ENCODE data around the gene LYL1.

The LYL1 gene

DNA sequence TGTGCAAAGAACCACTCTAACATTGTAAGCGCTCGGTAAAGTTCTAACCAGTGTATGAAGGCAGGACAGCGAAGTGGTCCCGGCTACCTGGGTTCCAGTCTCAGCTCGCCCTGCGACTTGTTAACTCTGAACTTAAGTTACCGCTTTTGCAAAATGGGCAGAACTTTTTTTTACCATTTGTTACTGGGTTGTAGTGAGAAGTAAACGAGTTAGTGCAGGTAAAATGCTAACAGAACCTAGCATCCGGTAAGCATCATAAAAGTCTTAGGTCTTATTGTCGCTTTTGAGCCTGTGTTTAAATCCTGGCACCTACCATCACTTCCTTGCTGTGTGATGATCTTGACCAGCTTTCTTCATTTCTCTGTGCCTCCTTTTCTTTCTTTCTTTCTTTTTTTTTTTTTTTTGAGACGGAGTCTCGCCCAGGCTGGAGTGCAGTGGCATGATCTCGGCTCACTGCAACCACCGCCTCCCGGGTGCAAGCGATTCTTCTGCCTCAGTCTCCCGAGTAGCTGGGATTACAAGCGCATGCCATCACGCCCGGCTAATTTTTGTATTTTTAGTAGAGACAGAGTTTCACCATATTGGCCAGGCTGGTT, 14.6 kb upstream of the LYL1 start:
- Histone ChIP-seq H3K27ac (ENCODE audit: low read depth, low read length) (no peak overlapping the region), H3K4me1 (ENCODE audit: insufficient read depth, low read length) (peaks cover 32% of the 10 kb centered on the region), H3K4me3 (ENCODE audit: low read length) (peak overlapping the region; percentile 88), H3K36me3 (ENCODE audit: insufficient read depth, low read length) (peaks cover 43% of the 10 kb centered on the region), H3K9ac (ENCODE audit: low read depth, low read length) (peak overlapping the region; percentile 96), H3K9me3 (ENCODE audit: insufficient read depth, low read depth, low read length) (no peaks in the 10 kb centered on the region), H3K27me3 (ENCODE audit: insufficient read depth, low read length) (no peaks in the 10 kb centered on the region)
- 44% methylated on average over 20 of the region's 20 CpGs for WGBS

DNA sequence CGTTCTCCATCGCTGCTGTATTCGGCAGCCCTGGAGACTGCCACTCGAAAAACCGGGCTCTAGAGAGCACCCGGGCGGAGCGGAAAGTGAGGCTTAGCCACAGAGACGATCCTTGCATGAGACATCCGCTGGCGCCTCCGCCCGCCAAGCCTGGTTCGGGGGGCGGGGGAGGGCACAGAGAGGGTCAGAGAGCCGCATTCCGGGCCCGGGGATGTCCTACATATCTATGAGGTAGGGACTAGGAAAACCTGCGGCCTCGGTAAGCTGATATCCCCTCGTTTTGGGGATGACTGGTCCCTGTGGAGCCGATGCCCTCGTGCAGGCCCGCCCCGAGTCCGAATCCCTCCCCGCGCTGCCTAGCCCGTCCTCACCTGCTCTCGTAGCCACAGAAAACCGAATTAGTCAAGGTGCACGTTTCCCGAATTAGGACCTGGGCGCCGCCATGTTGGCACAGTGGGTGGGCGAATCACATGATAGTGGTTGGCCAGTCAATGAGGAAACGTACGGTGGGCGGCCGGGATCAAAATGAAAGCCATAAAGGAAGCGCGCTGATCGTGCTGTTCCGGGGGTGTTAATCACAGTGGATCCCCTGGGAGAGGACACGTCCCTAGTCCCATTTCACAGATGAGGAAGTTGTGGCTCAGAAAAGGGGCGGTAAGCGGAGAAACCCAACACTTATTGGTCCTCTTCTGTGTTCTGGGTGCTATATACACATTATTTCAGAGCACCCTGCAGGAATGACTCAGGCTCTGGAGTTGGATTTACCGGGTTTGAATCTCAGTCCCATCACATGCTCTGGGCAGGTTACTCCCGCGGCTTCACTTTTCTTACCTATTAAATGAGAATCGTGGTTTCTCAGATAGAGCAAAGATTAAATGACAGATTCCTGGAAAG, 13.9 kb upstream of the LYL1 start, which contains the start of gene TRMT1:
TRMT1 (minus strand) TSS at position 459 of the 894 bp plus-strand sequence; CDS start at position 118, 341 bp downstream.
- H3K27ac ChIP-seq (ENCODE audit: low read depth, low read length), result peak within 1 kb of the TSS; percentile 93
- H3K9ac ChIP-seq (ENCODE audit: low read depth, low read length), result peak within 1 kb of the TSS; percentile 96
- peak within 1 kb of the TSS; percentile 88 for H3K4me3 ChIP-seq (ENCODE audit: low read length)
- H3K9me3 ChIP-seq (ENCODE audit: insufficient read depth, low read depth, low read length), result no peaks in the 10 kb centered on the region
- peaks cover 28% of the 10 kb centered on the region for H3K4me1 ChIP-seq (ENCODE audit: insufficient read depth, low read length)
- H3K36me3 ChIP-seq (ENCODE audit: insufficient read depth, low read length), result peaks cover 39% of the 10 kb centered on the region
- H3K27me3 ChIP-seq (ENCODE audit: insufficient read depth, low read length), result no peaks in the 10 kb centered on the region
- under 1% methylated on average over 51 of the region's 51 CpGs for WGBS

DNA sequence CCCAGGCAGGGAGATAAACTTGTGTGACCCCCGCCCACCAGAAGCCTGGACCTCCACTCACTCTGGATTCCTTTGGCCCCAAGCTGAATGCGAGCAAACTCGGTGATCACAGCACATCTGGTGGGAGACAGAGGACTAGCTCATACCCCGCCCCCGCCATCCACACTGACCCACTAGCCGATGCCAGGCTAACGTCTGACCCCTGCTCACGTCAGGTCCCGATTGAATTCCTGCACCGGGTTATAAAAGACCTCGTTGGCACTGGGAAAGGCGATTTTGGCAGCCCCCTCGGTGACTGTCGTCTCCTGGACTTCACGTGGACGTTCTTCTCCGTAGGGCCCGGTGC, 13.3 kb upstream of the LYL1 start:
- Histone ChIP-seq H3K9ac (ENCODE audit: low read depth, low read length) (peak overlapping the region; percentile 96), H3K4me1 (ENCODE audit: insufficient read depth, low read length) (peaks cover 23% of the 10 kb centered on the region), H3K36me3 (ENCODE audit: insufficient read depth, low read length) (peaks cover 37% of the 10 kb centered on the region), H3K27ac (ENCODE audit: low read depth, low read length) (peak overlapping the region; percentile 93), H3K27me3 (ENCODE audit: insufficient read depth, low read length) (no peaks in the 10 kb centered on the region), H3K9me3 (ENCODE audit: insufficient read depth, low read depth, low read length) (no peaks in the 10 kb centered on the region), H3K4me3 (ENCODE audit: low read length) (peak overlapping the region; percentile 88)
- WGBS, result 2% methylated on average over 18 of the region's 18 CpGs

DNA sequence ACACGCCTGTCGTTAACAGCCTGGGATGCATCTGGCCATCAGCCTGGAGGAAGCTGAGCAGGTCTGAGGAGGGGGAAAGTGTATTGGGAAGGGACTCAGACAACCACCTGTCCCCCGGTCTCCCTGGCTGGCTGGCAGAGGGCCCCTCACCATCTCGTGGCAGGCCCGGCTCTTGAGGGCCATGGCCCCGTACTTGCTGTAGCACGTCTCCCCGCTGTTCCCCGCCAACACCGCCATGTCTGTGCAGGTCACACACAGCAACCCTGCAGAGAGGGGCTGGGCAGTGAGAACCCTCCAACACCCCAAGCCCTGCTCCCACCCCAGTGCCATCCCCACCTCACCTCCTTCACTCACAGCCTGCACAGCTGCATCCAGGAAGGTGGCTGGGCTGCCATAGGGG, 9.9 kb upstream of the LYL1 start:
- Histone ChIP-seq H3K27me3 (ENCODE audit: insufficient read depth, low read length) (no peaks in the 10 kb centered on the region), H3K9ac (ENCODE audit: low read depth, low read length) (no peak overlapping the region), H3K4me1 (ENCODE audit: insufficient read depth, low read length) (0 out of 2 replicates have a peak, but pooled peaks cover 4% of the 10 kb centered on the region), H3K36me3 (ENCODE audit: insufficient read depth, low read length) (peaks cover 49% of the 10 kb centered on the region), H3K4me3 (ENCODE audit: low read length) (no peak overlapping the region), H3K9me3 (ENCODE audit: insufficient read depth, low read depth, low read length) (no peaks in the 10 kb centered on the region), H3K27ac (ENCODE audit: low read depth, low read length) (no peak overlapping the region)
- WGBS, result 95% methylated on average over 10 of the region's 10 CpGs

DNA sequence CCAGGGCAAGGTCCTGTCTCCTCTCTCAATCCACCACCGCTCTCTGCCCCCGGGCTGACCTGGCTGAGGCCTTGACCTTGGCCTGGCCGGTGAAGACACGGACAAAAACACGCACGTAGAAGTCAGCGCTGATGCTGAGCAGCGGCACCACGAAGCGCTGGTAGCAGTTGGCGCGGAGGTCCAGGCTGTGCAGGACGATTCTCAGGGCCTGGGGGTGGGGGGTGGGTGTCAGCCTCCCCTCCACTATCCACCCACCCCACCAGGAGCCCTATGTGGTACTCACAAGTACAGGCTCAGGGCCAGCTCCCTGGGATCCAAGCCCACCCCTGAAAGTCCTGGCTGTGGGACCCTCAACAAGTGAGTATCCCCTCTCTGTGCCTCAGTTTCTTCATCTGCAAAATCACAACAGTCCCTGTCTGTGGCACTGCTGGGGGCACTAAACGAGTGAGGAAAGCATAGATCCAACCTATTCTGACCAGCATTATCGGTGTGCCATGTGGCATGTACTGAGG, 7.5 kb upstream of the LYL1 start:
- Histone ChIP-seq H3K9me3 (ENCODE audit: insufficient read depth, low read depth, low read length) (no peaks in the 10 kb centered on the region), H3K27me3 (ENCODE audit: insufficient read depth, low read length) (no peaks in the 10 kb centered on the region), H3K4me3 (ENCODE audit: low read length) (no peak overlapping the region), H3K9ac (ENCODE audit: low read depth, low read length) (no peak overlapping the region), H3K27ac (ENCODE audit: low read depth, low read length) (no peak overlapping the region), H3K4me1 (ENCODE audit: insufficient read depth, low read length) (no peaks in the 10 kb centered on the region), H3K36me3 (ENCODE audit: insufficient read depth, low read length) (peaks cover 53% of the 10 kb centered on the region)
- WGBS, result 95% methylated on average over 15 of the region's 15 CpGs

DNA sequence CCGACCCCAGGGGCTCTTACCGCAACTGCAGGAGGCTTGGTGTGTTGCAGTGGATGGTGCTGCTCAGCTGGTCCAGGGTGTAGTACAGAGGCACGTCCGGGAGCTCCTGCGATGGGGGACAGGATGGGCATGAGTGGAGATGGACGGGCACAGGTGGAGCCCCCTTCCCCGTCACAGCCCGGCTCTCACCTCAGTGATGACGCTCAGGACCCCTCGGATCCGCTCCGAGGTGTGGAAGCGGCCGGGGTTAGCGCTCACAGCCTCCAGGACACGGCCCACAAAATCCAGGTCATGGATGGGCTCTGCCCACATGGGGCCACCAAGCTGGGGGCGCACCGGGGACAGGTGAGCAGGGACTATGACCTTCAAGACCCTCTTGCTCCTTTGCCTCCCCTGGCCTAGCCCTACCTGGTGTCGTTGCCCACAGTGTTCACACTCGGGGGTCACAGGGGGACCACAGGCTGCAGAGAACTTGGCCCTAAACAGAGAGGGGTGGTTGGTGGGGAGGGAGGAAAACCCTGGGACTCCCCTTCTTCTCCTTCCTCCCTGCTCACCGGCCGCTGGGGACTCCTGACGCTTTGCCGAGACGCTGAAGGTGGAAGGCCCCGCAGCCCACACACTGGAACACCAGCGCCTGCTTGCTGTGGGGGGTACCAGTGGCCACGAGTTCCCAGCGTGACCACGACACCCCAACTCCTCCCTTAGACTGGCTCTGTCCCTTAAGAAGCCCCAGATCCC, 6.9 kb upstream of the LYL1 start:
- 94% methylated on average over 30 of the region's 30 CpGs for WGBS
- no peaks in the 10 kb centered on the region for H3K27me3 ChIP-seq (ENCODE audit: insufficient read depth, low read length)
- H3K4me3 ChIP-seq (ENCODE audit: low read length), result no peak overlapping the region
- no peaks in the 10 kb centered on the region for H3K4me1 ChIP-seq (ENCODE audit: insufficient read depth, low read length)
- no peak overlapping the region for H3K9ac ChIP-seq (ENCODE audit: low read depth, low read length)
- H3K9me3 ChIP-seq (ENCODE audit: insufficient read depth, low read depth, low read length), result no peaks in the 10 kb centered on the region
- H3K36me3 ChIP-seq (ENCODE audit: insufficient read depth, low read length), result peaks cover 47% of the 10 kb centered on the region
- no peak overlapping the region for H3K27ac ChIP-seq (ENCODE audit: low read depth, low read length)

DNA sequence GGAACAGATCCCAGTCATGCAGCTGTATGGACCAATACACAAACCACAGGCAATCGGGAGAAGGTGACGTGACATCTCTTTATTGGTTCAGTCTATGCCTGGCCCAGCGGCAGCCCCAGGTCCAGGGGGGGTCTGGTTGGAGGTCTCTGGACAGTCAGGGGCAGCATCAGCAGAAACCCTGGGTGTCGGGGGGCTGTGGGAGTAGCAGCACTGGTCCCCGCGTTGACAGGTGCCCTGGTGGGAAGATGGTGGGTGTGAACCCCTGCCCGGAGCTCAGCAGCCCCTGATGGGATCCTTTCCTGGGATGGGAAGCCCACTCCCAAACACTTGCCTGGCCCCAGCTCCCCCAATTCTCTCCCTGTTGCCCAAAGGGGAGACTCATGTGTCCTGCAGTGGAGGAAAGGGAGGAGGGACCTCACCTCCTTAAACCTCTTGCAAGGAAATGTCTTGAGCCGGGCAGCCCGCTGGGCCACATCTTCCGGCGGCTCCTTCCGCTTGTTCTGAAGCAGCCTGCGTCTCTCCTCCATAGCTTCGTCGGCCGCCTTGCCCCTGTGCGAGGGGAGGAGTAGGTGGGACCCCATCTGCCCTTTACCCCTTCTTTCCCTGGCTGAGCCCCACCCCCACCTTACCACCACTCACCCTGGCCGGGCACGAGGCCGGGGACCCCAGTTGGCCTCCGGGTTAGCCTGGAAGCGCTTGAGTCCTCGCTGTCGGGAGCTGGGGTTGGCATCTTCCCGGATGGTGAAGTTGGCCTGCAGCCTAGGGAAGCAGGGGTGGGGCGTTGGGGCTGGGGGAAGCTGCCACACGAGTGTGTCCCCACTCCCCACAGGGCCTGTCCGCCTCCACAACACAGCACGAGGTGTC, 2.4 kb upstream of the LYL1 start:
- peaks cover 20% of the 10 kb centered on the region for H3K36me3 ChIP-seq (ENCODE audit: insufficient read depth, low read length)
- peaks cover 34% of the 10 kb centered on the region for H3K27me3 ChIP-seq (ENCODE audit: insufficient read depth, low read length)
- H3K4me3 ChIP-seq (ENCODE audit: low read length), result no peak overlapping the region
- WGBS, result 91% methylated on average over 27 of the region's 29 CpGs
- H3K9me3 ChIP-seq (ENCODE audit: insufficient read depth, low read depth, low read length), result no peaks in the 10 kb centered on the region
- H3K9ac ChIP-seq (ENCODE audit: low read depth, low read length), result no peak overlapping the region
- H3K4me1 ChIP-seq (ENCODE audit: insufficient read depth, low read length), result peaks cover 4% of the 10 kb centered on the region; the same call in 1 of the 2 replicates
- no peak overlapping the region for H3K27ac ChIP-seq (ENCODE audit: low read depth, low read length)

DNA sequence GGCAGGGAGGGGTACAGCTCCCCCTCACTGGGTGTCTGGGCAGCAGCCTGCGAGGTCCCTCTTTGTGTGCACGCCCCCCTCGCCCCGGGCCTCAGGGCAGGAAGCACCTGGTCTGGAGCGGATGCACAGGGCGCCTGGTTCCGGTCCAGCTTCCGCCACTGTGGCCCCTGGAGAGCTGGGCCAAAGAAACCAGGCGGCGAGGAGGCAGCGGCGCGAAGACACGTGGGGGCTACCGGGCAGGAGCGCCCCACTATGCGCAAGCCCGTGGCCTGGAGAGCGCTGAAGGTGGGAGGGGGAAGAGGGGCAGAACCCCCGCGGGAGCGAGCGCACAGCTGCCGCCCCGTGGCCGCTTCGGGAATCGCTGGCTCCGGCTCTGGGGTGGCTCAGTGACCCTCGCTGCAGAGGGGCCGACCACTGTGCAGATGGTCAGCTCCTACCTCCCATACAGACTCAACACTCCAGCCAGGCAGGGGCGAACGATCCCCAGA, 1.7 kb upstream of the LYL1 start:
- Histone ChIP-seq H3K27me3 (ENCODE audit: insufficient read depth, low read length) (peaks cover 41% of the 10 kb centered on the region), H3K9ac (ENCODE audit: low read depth, low read length) (no peak overlapping the region), H3K9me3 (ENCODE audit: insufficient read depth, low read depth, low read length) (no peaks in the 10 kb centered on the region), H3K27ac (ENCODE audit: low read depth, low read length) (no peak overlapping the region), H3K4me1 (ENCODE audit: insufficient read depth, low read length) (peaks cover 4% of the 10 kb centered on the region; the same call in 1 of the 2 replicates), H3K36me3 (ENCODE audit: insufficient read depth, low read length) (peaks cover 13% of the 10 kb centered on the region), H3K4me3 (ENCODE audit: low read length) (no peak overlapping the region)
- WGBS, result 58% methylated on average over 33 of the region's 33 CpGs

DNA sequence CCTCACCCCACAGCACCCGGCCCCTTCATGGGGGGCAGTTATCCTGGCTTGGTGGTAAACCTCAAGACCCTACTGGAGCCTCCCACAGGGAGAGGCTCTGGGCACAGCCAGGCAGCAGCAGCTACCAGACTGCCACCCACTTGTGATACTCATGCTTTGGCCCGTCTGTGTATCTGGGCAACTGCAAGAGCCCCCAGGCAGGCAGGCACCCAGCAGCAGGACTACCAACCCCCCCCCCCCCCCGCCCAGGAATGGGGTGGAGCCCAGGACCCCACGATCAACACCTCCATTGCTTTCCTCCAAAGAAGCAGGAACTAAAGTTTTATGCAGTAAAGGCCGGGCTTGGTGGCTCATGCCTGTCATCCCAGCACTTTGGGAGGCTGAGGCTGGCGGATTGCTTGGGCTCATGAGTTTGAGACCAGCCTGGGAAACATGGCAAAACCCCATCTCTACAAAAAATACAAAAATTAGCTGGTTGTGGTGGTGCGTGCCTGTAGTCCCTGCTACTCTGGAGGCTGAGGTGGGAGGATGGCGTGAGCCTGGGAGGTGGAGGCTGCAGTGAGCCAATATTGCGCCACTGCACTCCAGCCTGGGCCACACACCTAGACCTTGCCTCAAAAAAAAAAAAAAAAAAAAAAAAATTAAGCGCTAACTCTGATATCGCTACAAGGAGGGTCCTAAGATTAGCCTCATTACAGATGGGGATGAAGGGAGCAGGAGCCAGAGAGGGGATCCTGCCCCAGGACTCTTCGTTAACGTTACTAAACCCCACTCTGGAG, 1.1 kb upstream of the LYL1 start:
- Histone ChIP-seq H3K4me3 (ENCODE audit: low read length) (no peak overlapping the region), H3K9me3 (ENCODE audit: insufficient read depth, low read depth, low read length) (no peaks in the 10 kb centered on the region), H3K9ac (ENCODE audit: low read depth, low read length) (no peak overlapping the region), H3K36me3 (ENCODE audit: insufficient read depth, low read length) (peaks cover 7% of the 10 kb centered on the region), H3K4me1 (ENCODE audit: insufficient read depth, low read length) (peaks cover 4% of the 10 kb centered on the region; the same call in 1 of the 2 replicates), H3K27me3 (ENCODE audit: insufficient read depth, low read length) (peaks cover 47% of the 10 kb centered on the region), H3K27ac (ENCODE audit: low read depth, low read length) (no peak overlapping the region)
- WGBS, result 89% methylated on average over 10 of the region's 13 CpGs

DNA sequence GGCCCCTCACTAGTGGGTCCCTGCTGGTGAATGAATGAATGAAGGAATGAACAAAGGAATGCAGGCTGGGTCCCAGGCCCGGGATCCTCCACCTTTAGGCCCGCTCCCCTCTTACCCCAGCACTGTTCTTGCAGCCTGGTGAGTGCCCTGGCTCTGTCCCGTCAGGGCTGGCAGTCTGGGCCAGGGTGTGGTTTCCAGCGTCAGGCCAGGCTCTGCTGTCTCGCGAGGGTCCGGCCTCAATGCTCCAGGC, 317 bp downstream of the LYL1 start:
- Histone ChIP-seq H3K27me3 (ENCODE audit: insufficient read depth, low read length) (peaks cover 61% of the 10 kb centered on the region), H3K27ac (ENCODE audit: low read depth, low read length) (no peak overlapping the region), H3K9me3 (ENCODE audit: insufficient read depth, low read depth, low read length) (no peaks in the 10 kb centered on the region), H3K4me1 (ENCODE audit: insufficient read depth, low read length) (peaks cover 4% of the 10 kb centered on the region), H3K36me3 (ENCODE audit: insufficient read depth, low read length) (peaks cover 3% of the 10 kb centered on the region), H3K9ac (ENCODE audit: low read depth, low read length) (0 out of 2 replicates have a peak overlapping the region, but pooled peaks have one; percentile 34), H3K4me3 (ENCODE audit: low read length) (peak overlapping the region; percentile 44)
- 24% methylated on average over 7 of the region's 7 CpGs for WGBS
